Globus pallidus (tissue), 1 donor: ENCODE data around the gene RPS18.
"Not testable (repeated sequence)": the region's sequence is repeated elsewhere in the genome, so short reads cannot be mapped to it uniquely, and the experiment has no call there.

Experiments
- DNase-seq: peaks from one replicate; pipeline ENCODE4 v3.0.0-alpha.2; 2015; ENCODE audit warnings: low spot score

Gene RPS18

DNA sequence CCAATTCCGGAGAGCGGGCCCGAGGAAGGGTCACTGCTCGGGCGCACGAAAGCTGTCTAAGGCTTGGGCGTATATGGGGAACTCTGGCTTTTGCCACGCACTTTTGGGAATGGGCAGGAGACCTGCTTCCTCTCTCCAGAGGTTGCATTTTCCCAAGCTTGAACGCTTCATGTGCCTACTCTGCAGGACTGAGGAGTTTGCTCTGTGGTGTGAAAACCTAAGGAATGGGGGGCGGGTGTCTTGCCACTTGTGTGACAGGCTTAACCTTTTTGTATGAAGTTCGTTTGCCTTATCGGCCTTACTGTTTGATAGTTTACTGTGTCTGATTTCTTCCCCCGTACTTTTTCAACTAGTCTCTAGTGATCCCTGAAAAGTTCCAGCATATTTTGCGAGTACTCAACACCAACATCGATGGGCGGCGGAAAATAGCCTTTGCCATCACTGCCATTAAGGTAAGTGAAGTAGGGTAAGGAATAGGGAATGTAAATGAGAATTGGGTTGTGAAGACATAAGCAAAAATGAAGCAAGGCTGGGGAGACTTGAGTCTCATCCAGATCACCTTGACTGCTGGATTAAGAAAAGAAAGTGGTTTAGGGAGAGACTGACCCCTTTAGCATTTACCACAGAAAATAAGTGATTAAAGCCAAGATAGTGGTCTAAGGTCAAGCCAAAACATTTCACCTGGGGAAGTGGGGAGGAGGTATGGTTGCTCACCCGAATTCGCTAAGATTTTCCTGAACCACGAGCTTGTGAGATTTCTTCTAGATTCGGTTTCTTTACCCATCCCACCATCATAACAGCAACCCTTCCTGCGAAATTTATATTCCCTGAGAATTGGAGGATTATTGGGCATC is 627 bp downstream of the RPS18 start:
- DNase-seq: peak; percentile 9

DNA sequence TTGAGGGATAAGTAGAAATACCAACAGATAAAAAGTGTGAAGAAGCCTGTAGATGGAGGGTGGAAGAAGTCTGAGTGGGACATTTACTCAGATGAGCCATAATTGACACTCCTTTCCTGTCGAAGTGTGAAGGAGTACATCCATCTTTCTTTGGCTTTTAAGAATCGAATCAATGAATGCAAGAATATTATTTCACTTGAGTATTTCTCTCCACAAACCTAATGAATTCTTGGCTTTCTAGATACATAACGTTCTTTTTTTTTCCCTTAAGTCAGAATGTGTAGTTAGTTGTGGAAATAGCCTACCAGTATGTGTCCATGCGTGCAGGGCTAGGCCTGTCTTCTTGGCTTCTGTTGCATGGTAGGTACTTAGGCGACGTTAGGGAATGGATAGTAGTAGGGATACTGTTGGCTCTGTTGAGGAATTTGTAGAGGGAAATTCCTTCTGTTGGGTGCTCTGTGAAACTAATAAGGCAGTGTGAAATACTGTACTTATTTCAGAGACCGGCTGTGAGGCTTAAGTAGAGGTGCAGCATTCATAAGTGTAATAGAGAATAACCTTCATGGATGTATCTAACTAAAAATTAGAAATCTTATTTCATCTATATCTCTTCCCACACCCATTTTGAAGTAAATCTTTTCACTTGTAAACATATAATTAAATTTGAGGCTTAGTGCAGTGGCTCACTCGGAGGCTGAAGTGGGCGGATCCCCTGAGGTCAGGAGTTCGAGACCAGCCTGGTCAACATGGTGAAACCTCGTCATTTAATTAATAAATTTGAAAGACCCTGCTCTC is 1.5 kb downstream of the RPS18 start:
- DNase-seq: no peak

DNA sequence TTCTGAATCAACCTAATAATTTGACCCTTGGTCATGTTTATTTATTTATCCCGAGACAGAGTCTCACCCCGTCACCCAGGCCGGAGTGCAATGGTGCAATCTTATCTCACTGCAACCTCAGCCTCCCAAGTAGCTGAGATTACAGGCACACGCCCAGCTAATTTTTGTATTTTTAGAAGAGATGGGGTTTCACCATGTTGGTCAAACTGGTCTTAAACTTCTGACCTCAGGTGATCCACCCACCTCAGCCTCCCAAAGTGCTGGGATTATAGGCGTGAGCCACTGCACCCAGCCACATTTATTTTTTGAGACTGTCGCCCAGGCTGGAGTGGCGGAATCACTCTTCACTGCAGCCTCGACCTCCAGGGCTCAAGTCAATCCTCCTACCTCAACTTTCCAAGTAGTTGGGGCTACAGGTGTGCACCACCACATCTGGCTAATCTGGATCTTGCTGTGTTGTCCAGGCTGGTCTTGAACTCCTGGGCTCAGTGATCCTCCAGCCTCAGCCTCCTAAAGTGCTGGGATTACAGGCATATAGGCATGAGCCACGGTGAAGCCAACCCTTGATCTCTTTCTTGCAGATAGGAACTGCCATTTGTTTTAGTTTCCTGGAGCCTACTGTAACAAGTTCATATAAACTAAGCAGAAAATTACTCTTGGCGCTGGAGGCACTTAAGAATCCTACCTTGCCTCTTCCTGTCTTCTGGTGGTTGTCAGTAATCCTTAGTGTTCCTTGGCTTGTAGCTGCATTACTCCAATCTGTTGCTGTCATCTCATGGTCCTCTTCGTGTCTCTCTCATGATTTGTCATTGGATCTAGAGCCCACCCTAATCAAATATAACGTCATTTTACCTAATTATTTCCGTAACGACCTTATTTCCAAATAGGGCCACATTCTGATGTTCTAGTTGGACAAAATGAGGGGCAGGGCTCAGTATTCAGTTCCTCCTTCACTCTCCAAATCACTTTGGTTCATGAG is 2.3 kb downstream of the RPS18 start:
- DNase-seq: no peak

GRCh38 chr6:33275795-33276580 is 4.1 kb downstream of the RPS18 start:
- not testable (repeated sequence) for DNase-seq

DNA sequence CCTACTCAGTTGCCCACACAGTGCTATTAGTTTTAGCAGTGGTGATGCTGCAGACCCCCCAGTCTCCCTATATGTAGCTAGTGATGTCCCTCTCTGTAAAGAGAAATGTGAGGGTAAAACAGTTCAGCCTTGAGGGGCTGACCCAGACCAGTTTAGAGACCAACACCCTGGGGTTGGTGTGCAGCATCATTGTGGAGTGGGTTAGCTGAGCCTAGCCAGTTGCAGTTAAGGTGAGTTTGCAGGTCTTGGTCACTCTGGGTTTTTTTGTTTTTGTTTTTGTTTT is 4.6 kb downstream of the RPS18 start:
- no peak for DNase-seq

- DNase-seq: peak; percentile 42
These were observed 5.2 kb downstream of the RPS18 start, which contains the start of gene B3GALT4 for GRCh38 chr6:33276864-33277662. Gene B3GALT4 (plus strand): TSS chr6:33277123. CDS start chr6:33277420, 297 bp downstream.

- no peak for DNase-seq
These were observed 6.0 kb downstream of the RPS18 start for GRCh38 chr6:33277663-33278391.

- no peak for DNase-seq
These were observed 6.5 kb downstream of the RPS18 start for GRCh38 chr6:33278392-33278741.

DNA sequence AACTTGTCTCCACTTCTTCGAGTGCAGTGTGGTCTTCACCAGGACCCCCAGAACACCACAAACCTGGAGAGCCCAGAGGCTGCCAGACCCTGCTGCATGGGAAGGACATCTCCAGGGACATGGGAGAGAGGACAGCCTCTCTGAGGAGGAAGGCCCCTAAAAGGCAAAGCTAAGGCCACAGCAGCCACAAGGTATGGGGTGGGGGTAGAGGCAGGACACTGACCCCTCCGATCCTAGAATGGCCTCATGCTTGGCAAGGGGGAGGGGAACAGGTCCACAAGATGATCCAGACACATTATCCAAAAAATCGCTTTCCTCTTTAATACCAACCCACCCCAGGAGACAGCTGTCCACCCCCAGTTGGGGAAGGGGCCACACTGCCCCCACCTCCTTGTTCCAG is 6.9 kb downstream of the RPS18 start:
- DNase-seq: no peak

DNA sequence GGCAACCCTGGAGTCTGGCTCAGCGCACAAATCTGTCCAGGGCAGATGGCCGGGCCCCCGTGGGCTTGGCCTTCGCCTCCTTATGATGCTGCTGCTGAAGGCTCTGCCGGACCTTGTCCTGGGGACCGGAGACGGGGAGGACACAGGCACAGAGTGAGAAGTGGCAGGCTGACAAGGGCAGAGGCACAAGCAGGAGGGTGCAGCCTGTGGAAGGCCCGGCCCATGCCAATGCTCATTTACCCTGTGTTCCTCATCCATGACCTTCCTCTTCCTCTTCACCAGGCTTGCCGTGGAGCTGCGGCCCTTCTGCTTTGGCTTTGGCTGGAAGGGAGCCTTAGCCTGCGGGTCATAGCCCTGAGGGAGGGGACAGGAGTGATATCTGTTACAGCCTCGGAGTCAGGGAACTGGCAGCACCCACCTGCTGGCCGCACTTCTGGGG is 7.4 kb downstream of the RPS18 start:
- DNase-seq: no peak

GRCh38 chr6:33279971-33280511 is 8.2 kb downstream of the RPS18 start:
- no peak for DNase-seq

GRCh38 chr6:33280539-33280938 is 8.7 kb downstream of the RPS18 start:
- no peak for DNase-seq

DNA sequence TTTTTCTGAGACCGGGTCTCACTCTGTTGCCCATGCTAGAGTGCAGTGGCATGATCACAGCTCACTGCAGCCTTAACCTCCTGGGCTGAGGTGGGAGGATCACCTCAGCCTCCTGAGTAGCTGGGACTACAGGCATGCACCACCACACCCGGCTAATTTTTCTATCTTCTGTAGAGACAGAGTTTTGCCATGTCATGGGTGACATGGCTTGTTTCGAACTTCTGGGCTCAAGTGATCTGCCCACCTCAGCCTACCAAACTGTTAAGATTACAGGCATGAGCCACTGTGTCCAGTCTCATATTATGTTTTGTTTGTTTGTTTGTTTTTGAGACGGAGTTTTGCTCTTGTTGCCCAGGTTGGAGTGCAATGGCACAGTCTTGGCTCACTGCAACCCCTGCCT is 13.3 kb downstream of the RPS18 start:
- DNase-seq: not testable (repeated sequence)

- DNase-seq: no peak
These were observed 15.4 kb downstream of the RPS18 start for GRCh38 chr6:33286946-33287914.

DNA sequence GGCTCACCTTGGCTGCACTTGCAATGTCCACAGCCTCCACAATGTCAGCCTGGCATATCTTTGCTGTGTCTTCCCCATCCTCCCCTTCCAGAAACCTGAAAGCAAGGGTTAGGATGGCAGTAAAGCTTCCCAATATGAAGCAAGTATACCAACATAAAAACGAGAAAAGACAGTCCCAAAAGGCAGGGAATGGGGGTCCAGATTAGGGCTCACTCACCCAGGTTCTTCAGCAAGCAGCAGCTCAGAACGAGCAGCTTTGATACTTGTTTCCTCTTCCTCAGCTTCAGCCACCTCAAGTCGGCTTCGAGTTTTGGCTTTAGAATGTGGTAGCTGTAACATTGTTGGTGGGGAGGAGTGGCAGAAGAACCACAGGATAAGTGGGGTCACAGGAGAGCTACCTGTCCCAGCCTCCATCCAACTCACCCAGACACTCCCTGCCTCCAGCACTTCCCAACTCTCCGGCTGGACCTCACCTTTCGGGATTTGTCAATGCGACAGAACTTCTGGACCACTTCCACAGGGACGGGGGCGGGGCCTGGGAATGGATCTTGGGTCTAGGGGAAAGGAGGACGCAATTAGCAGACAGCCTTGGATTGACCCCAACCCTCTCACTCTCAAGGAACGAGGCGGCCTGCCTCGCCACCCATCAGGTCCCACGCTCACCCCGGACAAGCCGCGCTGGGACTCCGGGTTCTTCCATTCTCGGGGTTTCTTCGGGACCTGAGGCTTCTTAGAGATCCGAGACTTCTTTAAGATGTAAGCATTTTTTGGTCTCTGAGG is 16.5 kb downstream of the RPS18 start:
- no peak for DNase-seq

DNA sequence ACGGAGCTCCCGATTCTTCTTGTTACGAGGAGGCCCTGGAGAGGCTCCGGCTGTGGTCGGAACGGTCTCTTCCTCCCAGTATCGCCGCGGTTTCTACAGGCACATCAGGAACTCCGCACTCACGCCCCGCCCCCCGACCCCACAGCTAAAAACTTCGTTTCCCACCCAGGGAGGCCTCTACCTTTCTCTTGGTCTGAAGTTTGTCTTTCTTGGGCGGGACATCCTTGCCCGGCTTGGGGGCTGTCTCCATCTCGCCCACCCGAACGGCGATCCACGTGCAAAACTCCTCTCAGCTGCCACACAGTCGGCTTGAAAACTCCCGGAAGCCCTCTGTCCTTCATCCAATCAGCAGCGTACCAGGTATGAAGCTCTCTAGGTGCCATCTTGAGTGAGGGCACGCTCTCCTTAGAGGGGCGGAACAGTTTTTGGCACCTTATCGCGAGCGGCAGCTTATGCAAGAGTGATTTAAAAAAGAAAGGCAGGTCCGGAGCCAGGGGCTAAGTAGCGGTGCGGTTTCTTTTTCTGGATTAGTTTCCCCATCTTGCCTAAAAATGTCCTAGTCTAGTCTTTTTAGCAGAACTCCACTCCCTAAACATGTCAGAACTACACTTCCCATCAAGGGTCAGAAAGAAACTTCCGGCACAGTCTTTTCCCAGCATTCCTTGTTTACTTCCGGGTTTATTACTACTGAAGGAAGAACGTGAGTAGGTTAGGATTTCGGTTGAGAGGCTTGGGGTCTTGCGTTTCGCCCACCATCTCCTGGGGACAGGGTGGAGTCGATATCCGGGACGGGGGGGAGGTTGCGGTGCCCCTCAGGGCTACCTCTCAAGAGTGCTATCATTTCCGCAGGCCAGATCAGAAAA is 17.3 kb downstream of the RPS18 start, which contains the start of the genes PFDN6 and WDR46:
TSS of gene PFDN6 (plus strand) at position 681 of the 863 bp plus-strand sequence. CDS start 256 bp downstream, outside the sequence.
TSS of gene WDR46 (minus strand) at position 319 of the 863 bp plus-strand sequence. CDS start at position 250, 69 bp downstream.
- DNase-seq: peak; percentile 97
